SHP77 (cell line): Measurements from ENCODE around the gene COPS6.
A peak's percentile ranks its signal among the peaks of the same experiment; 100 is the strongest.

ENCODE experiments used
- DNase-seq, 2 experiments: peaks; one replicate each; lab custom pipeline; 2025; lab: John Stamatoyannopoulos, UW

The COPS6 gene

GRCh38 chr7:100080907-100081534 is 7.7 kb upstream of the COPS6 start:
- peak in 1 of 2 experiments; percentile 19 for DNase-seq

- DNase-seq: peak; percentile 94 to 98
These were observed 7.2 kb upstream of the COPS6 start, which contains the start of gene ZNF3 for GRCh38 chr7:100081535-100082102. Gene ZNF3 (minus strand): TSS chr7:100081723. CDS start chr7:100077357, 4,366 bp downstream.

- no peak for DNase-seq
These were observed 5.8 kb upstream of the COPS6 start for GRCh38 chr7:100082978-100083377.

- no peak for DNase-seq
These were observed 3.3 kb upstream of the COPS6 start for GRCh38 chr7:100085515-100085914.

- no peak for DNase-seq
These were observed 1.6 kb upstream of the COPS6 start for GRCh38 chr7:100087055-100087750.

- no peak for DNase-seq
These were observed 611 bp upstream of the COPS6 start for GRCh38 chr7:100088095-100088620.

- no peak for DNase-seq
These were observed 858 bp downstream of the COPS6 start for GRCh38 chr7:100089458-100090196.

GRCh38 chr7:100090527-100091410 is 2.0 kb downstream of the COPS6 start:
- no peak for DNase-seq

- DNase-seq: no peak
These were observed 2.8 kb downstream of the COPS6 start for GRCh38 chr7:100091411-100092181.

- DNase-seq: no peak
These were observed 4.3 kb downstream of the COPS6 start for GRCh38 chr7:100093054-100093453.

- no peak for DNase-seq
These were observed 4.7 kb downstream of the COPS6 start for GRCh38 chr7:100093498-100093897.

GRCh38 chr7:100093925-100094486 is 5.2 kb downstream of the COPS6 start:
- DNase-seq: no peak

- DNase-seq: no peak
These were observed 6.5 kb downstream of the COPS6 start for GRCh38 chr7:100095289-100095688.

GRCh38 chr7:100095704-100096103 is 6.9 kb downstream of the COPS6 start:
- no peak for DNase-seq

- no peak for DNase-seq
These were observed 10.1 kb downstream of the COPS6 start for GRCh38 chr7:100098913-100099312.

- no peak for DNase-seq
These were observed 10.7 kb downstream of the COPS6 start for GRCh38 chr7:100099452-100099851.

GRCh38 chr7:100100420-100101015 is 11.7 kb downstream of the COPS6 start:
- peak; percentile 84 to 89 for DNase-seq

GRCh38 chr7:100101016-100101862 is 12.5 kb downstream of the COPS6 start, which contains the start of the genes AP4M1 and MCM7:
Gene AP4M1 (plus strand): TSS chr7:100101643. CDS start chr7:100101715, 72 bp downstream.
Gene MCM7 (minus strand): TSS chr7:100101397. CDS start chr7:100101294, 103 bp downstream.
- DNase-seq: peak; percentile 93 to 95
